ENCODE measurements around the gene IRF2.

Gene IRF2

GRCh38 chr4:184473499-184474262, 669 bp downstream of the IRF2 start:
- peak; percentile 59 for DNase-seq

- DNase-seq: peak; percentile 78
Measured at GRCh38 chr4:184472614-184473498, 1.5 kb downstream of the IRF2 start.

- DNase-seq: peak; percentile 57
Measured at GRCh38 chr4:184471881-184472613, 2.3 kb downstream of the IRF2 start.

GRCh38 chr4:184470785-184471110, 3.6 kb downstream of the IRF2 start:
- DNase-seq: no peak

GRCh38 chr4:184466634-184467033, 7.7 kb downstream of the IRF2 start:
- no peak for DNase-seq

GRCh38 chr4:184464759-184465454, 9.4 kb downstream of the IRF2 start:
- no peak for DNase-seq

GRCh38 chr4:184463856-184464255, 10.5 kb downstream of the IRF2 start:
- DNase-seq: no peak

GRCh38 chr4:184463158-184463557, 11.2 kb downstream of the IRF2 start:
- DNase-seq: no peak

GRCh38 chr4:184462724-184463123, 11.6 kb downstream of the IRF2 start:
- no peak for DNase-seq

GRCh38 chr4:184461711-184462441, 12.5 kb downstream of the IRF2 start:
- DNase-seq: no peak

- peak; percentile 54 for DNase-seq
Measured at GRCh38 chr4:184460499-184461285, 13.7 kb downstream of the IRF2 start.

GRCh38 chr4:184459413-184459812, 14.9 kb downstream of the IRF2 start:
- DNase-seq: no peak

- DNase-seq: no peak
Measured at GRCh38 chr4:184457535-184458249, 16.7 kb downstream of the IRF2 start.

GRCh38 chr4:184456337-184456736, 18.0 kb downstream of the IRF2 start:
- DNase-seq: no peak

GRCh38 chr4:184455299-184455698, 19.1 kb downstream of the IRF2 start:
- no peak for DNase-seq

- DNase-seq: peak; percentile 59
Measured at GRCh38 chr4:184453365-184454160, 20.8 kb downstream of the IRF2 start.

- DNase-seq: no peak
Measured at GRCh38 chr4:184452740-184453139, 21.6 kb downstream of the IRF2 start.

GRCh38 chr4:184451726-184452125, 22.6 kb downstream of the IRF2 start:
- DNase-seq: peak; percentile 68

- no peak for DNase-seq
Measured at GRCh38 chr4:184450743-184451535, 23.4 kb downstream of the IRF2 start.

Measured in hematopoietic multipotent progenitor cell treated with erythropoietin and hydrocortisone succinate and interleukin-3 and kit ligand, for 6 days (in vitro differentiated cells).